GM10266 (cell line): ENCODE data around the gene GPR161.

Experiments used
- DNase-seq: peaks from one replicate; pipeline ENCODE4 v3.0.0; 2012; ENCODE audit errors: extremely low spot score
- TF ChIP-seq, protein P1 (sequence below): IDR thresholded peaks from 2 replicates; pipeline ENCODE4 v1.5.1; 2012; ENCODE audit warnings: mild to moderate bottlenecking, low read depth; ENCODE audit not compliant: control insufficient read depth, insufficient read depth; ENCODE audit errors: missing control alignments

Gene GPR161

DNA sequence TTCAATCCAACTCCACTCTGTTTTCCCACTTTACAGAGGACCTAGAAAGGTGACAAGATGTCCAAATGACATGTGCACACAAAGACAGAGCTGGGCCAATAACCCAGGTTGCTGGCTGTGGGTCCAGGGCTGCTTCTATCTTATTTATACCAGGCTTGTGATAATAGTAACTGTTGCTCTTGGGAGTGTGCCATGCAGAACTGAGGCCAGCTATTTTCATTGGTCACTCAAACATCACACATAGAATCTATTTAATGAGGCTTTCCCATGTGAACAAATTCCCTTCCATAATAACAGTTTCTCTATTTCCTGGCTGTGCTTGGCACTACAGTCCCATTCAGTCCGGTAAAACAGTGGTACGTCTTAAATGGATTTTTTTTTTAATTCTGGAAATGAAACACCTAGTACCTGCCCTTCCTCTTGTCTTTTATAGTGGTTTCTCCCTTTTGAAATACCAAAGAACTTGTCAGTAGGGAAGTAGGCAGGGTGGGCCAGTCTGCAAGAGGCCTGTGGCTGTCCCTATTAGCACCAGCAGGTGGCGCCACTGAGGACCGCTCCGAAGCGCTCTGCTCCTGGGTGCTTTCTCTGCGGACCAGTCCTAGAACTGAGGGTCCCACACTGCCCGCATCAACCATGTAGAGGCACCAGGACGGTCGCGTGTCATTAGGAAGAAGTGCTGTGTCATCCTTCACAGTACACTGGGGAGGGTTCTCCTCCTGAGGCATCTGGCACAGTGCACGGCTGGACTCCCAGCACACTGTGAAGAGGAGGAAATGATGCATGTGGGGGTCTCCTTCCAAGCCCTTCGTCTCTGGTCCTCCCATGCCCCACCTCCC, 52.1 kb downstream of the GPR161 start:
- TF ChIP-seq, protein P1, sequence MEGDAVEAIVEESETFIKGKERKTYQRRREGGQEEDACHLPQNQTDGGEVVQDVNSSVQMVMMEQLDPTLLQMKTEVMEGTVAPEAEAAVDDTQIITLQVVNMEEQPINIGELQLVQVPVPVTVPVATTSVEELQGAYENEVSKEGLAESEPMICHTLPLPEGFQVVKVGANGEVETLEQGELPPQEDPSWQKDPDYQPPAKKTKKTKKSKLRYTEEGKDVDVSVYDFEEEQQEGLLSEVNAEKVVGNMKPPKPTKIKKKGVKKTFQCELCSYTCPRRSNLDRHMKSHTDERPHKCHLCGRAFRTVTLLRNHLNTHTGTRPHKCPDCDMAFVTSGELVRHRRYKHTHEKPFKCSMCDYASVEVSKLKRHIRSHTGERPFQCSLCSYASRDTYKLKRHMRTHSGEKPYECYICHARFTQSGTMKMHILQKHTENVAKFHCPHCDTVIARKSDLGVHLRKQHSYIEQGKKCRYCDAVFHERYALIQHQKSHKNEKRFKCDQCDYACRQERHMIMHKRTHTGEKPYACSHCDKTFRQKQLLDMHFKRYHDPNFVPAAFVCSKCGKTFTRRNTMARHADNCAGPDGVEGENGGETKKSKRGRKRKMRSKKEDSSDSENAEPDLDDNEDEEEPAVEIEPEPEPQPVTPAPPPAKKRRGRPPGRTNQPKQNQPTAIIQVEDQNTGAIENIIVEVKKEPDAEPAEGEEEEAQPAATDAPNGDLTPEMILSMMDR, result peak; percentile 91
- peak; percentile 48 for DNase-seq

DNA sequence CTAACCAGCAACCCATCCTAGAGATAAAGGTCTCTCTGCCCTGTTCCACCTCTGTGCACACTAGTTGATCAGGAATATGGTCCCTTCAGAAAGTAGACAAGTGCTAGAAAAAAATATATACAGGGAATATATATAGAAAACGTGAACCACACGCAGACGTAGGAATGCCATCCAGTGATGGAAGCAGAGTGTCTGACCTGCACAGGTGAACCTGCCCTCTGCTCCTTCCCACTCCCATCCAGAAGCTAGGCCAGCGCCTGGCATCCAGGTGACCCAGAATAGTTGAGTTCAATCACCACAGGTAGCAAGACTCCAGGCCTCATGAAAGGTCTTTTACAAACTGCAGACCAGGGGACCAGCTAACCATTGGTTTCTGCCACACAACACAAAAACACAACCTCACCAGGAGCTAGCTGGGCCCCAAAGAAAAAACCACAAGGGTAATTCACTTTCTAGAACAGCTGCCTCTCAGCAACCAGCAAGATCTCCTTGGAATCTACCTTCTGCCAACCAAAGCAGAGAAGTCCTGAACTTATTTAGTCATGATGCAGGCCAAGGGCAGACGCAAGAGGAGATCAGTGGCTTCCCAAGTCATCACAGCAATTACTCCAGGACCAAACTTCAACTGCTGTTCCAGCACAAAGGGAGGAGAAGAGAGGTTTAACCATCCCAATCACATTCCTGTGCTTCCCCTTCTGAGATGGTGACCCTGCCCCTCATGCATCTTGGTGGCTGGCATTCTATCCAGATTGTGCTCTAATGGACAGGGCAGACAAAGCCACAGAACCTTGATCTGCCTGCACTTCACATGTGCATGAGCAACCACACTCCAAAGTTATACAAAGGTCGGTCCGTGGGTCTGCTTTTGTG, 53.0 kb downstream of the GPR161 start:
- TF ChIP-seq, protein P1, result no peak
- no peak for DNase-seq

DNA sequence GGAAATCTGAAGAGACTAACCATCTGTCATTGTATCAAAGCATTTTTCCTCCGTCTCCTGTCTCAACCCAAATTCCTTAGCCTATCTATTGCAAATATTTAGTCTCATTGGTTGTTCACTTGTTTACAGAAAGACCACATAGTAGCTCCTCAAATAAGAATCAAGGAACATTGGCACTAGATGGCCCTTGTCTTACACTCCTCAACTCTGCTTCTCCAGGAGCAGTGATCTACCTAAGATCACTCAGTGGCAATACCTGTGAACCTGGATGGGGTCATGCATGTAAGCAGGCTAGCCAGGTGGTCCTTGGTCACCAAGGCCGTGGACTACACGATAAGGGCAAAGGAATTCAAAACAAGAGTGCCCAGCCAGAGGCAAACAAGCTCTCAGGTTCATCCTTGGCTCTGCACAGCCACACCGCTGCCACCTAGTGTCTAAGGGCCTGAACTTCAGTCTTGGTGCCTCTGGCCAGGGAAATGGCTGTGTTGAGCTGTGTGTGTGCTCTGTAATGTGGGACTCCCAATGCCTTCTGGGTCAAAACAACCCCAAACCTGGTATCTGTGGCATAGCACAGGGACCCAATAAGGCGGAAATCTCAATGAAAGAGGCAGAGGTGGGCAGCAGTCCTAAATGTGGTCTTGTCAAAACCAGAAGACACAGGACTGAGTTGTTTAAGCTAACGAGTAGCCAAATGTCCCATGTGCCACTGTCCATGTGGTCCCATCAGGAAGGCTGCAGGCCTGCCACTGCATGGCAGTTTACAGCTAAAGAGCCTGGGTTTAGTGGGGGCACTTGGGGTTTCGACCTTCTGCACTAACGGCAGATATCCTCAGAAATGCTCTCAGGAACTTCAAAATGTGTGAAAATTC, 54.5 kb downstream of the GPR161 start:
- DNase-seq, result peak; percentile 79
- TF ChIP-seq, protein P1, result peak; percentile 95

DNA sequence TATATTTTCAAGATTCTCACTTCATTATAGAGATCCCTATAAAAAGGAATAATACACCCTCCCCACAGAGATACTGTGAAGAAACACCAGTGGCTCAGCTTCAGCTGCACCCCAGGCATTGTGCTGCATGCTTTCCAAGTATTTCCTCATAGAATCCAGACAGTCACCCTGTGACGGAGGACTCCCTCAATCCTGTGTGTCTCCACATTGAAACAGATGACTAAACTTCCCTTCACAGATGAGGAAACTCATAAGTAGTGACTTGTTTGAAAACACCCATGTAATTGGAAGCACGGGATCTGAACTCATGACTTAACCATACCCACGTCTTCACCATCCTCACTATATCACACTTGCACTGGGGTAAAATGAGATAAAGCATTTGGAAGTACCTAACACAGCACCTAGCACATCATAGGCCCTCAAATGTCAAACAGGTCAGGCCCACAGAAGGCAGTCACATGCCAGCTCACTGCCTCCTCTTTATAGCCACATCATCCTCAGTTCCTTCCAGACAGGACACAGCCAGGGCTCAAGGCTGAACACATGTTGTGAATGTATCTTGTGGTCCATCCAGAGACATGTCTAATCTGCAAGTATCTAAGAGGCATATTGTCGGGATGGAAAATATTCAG, 55.2 kb downstream of the GPR161 start:
- TF ChIP-seq, protein P1, result no peak
- DNase-seq, result no peak

DNA sequence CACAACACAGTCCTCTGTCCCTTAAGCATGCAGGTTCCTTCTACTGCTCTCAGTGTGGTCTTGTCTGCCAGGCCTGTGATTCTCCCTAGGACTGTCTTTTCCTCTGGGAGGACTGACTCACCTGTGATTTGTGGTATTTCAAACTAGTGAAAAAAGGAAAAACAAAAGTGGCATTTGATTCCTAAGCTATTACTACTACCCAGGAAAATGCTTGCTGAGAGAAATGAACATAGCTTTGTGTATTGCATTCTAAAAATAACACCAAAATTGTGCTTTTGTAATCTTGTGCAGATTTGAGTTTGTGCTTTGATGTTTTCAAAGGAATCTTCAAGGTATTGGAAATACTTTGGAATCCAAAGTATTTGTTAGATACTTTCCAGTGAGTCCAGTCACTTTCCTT, 57.0 kb downstream of the GPR161 start:
- no peak for DNase-seq
- TF ChIP-seq, protein P1, result no peak

DNA sequence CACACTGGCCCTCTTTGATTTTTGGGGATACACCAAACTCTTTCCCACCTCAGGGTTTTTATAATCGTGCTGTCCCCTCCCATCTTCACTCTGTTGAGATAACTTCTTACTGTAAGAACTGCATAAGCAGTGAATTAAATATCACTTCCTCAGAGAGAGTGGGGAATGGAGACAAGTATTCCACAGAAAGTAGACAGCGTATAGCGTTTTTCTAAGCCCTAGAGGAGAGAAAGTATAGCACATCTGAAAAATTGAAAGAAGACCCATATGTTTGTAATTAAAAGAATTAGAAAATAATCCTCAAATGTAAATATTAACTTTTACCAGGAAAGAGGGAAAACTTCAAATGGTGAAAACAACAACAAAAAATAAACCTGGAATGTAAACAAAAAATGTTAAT, 67.3 kb downstream of the GPR161 start:
- no peak for DNase-seq
- TF ChIP-seq, protein P1, result no peak
